ENCODE measurements around the gene TBC1D5. TPM values are rescaled to one million over a fixed set of nuclear protein-coding genes. Genes with fewer than 3 reads are reported as not detected.
"Not testable (repeated sequence)": the region's sequence is repeated elsewhere in the genome, so short reads cannot be mapped to it uniquely, and the experiment has no call there.

The TBC1D5 gene
- total RNA-seq, 1 donor from 2014 or later = 55.6 TPM

- Mint-ChIP-seq H3K4me1 (ENCODE audit: low read depth) (peaks cover 2% of the 10 kb centered on the region), H3K27me3 (no peaks in the 10 kb centered on the region), H3K36me3 (ENCODE audit: insufficient read depth) (no peaks in the 10 kb centered on the region), H3K27ac (no peak overlapping the region), H3K9me3 (ENCODE audit: low read depth) (no peaks in the 10 kb centered on the region), H3K4me3 (ENCODE audit: low read depth) (no peak overlapping the region)
- TF ChIP-seq CTCF (IDR thresholded peaks at IDR 0.05; ENCODE audit: unreplicated experiment) = no peak
- no peak for DNase-seq (ENCODE audit: low spot score, unreplicated experiment)
These were observed 32.6 kb upstream of the TBC1D5 start for GRCh38 chr3:17775073-17775472.

- H3K27ac Mint-ChIP-seq; H3K36me3 Mint-ChIP-seq (ENCODE audit: insufficient read depth); DNase-seq (ENCODE audit: low spot score, unreplicated experiment); H3K27me3 Mint-ChIP-seq; H3K9me3 Mint-ChIP-seq (ENCODE audit: low read depth); H3K4me1 Mint-ChIP-seq (ENCODE audit: low read depth); H3K4me3 Mint-ChIP-seq (ENCODE audit: low read depth): not testable (repeated sequence)
These were observed 31.9 kb upstream of the TBC1D5 start for GRCh38 chr3:17774180-17774910.

GRCh38 chr3:17772556-17772955 lies 30.1 kb upstream of the TBC1D5 start:
- no peaks in the 10 kb centered on the region for H3K36me3 Mint-ChIP-seq (ENCODE audit: insufficient read depth)
- no peak overlapping the region for H3K4me3 Mint-ChIP-seq (ENCODE audit: low read depth)
- no peaks in the 10 kb centered on the region for H3K27me3 Mint-ChIP-seq
- H3K9me3 Mint-ChIP-seq (ENCODE audit: low read depth) = no peaks in the 10 kb centered on the region
- TF ChIP-seq CTCF (IDR thresholded peaks at IDR 0.05; ENCODE audit: unreplicated experiment) = no peak
- no peaks in the 10 kb centered on the region for H3K4me1 Mint-ChIP-seq (ENCODE audit: low read depth)
- DNase-seq (ENCODE audit: low spot score, unreplicated experiment) = no peak
- H3K27ac Mint-ChIP-seq = no peak overlapping the region

GRCh38 chr3:17771177-17772017 lies 29.0 kb upstream of the TBC1D5 start:
- no peaks in the 10 kb centered on the region for H3K36me3 Mint-ChIP-seq (ENCODE audit: insufficient read depth)
- H3K9me3 Mint-ChIP-seq (ENCODE audit: low read depth) = no peaks in the 10 kb centered on the region

GRCh38 chr3:17770682-17771081 lies 28.3 kb upstream of the TBC1D5 start:
- no peaks in the 10 kb centered on the region for H3K27me3 Mint-ChIP-seq
- no peak overlapping the region for H3K4me3 Mint-ChIP-seq (ENCODE audit: low read depth)
- H3K9me3 Mint-ChIP-seq (ENCODE audit: low read depth) = no peaks in the 10 kb centered on the region
- DNase-seq (ENCODE audit: low spot score, unreplicated experiment) = no peak
- H3K27ac Mint-ChIP-seq = no peak overlapping the region
- H3K4me1 Mint-ChIP-seq (ENCODE audit: low read depth) = no peaks in the 10 kb centered on the region
- no peak for TF ChIP-seq CTCF (IDR thresholded peaks at IDR 0.05; ENCODE audit: unreplicated experiment)
- no peaks in the 10 kb centered on the region for H3K36me3 Mint-ChIP-seq (ENCODE audit: insufficient read depth)

More at GRCh38 chr3:17771177-17772017, 29.0 kb upstream of the TBC1D5 start:
- H3K27me3 Mint-ChIP-seq = no peaks in the 10 kb centered on the region
- TF ChIP-seq CTCF (IDR thresholded peaks at IDR 0.05; ENCODE audit: unreplicated experiment) = no peak
- no peak overlapping the region for H3K27ac Mint-ChIP-seq
- H3K4me3 Mint-ChIP-seq (ENCODE audit: low read depth) = no peak overlapping the region
- DNase-seq (ENCODE audit: low spot score, unreplicated experiment) = no peak
- no peaks in the 10 kb centered on the region for H3K4me1 Mint-ChIP-seq (ENCODE audit: low read depth)
